Inflammatory macrophage treated with lipopolysaccharide for 1 hour (primary cell): ENCODE results near the gene STK11.
A peak's percentile ranks its signal among the peaks of the same experiment; 100 is the strongest.
"Not testable (repeated sequence)": the region's sequence is repeated elsewhere in the genome, so short reads cannot be mapped to it uniquely, and the experiment has no call there.

Source experiments
- DNase-seq, 2 donors: peaks; one replicate each; pipeline ENCODE4 v3.0.0-alpha.2; 2020 to 2022

STK11 gene

GRCh38 chr19:1238369-1239303, 33.1 kb downstream of the STK11 start:
- DNase-seq, result no peak

GRCh38 chr19:1239420-1239795, 33.8 kb downstream of the STK11 start:
- no peak for DNase-seq

GRCh38 chr19:1239796-1240737, 34.5 kb downstream of the STK11 start:
- DNase-seq, result peak; percentile 86 to 94

GRCh38 chr19:1240925-1241324, 35.3 kb downstream of the STK11 start:
- no peak for DNase-seq

- DNase-seq, result peak; percentile 92 to 94
Observed at GRCh38 chr19:1241417-1242095, 36.0 kb downstream of the STK11 start, which contains the start of gene ATP5F1D. TSS of gene ATP5F1D (plus strand) at chr19:1241751. CDS start at chr19:1241851, 100 bp downstream.

- DNase-seq, result peak; percentile 69 to 79
Observed at GRCh38 chr19:1243768-1244692, 38.5 kb downstream of the STK11 start.

- DNase-seq, result peak; percentile 75 to 78
Observed at GRCh38 chr19:1244693-1245451, 39.3 kb downstream of the STK11 start.

- no peak for DNase-seq
Observed at GRCh38 chr19:1245494-1246264, 40.1 kb downstream of the STK11 start.

- not testable (repeated sequence) for DNase-seq
Observed at GRCh38 chr19:1246265-1247087, 40.9 kb downstream of the STK11 start.

GRCh38 chr19:1247748-1248138, 42.2 kb downstream of the STK11 start:
- no peak for DNase-seq

- DNase-seq, result peak; percentile 78 to 86
Observed at GRCh38 chr19:1248139-1248785, 42.7 kb downstream of the STK11 start, which contains the start of gene MIDN. TSS of gene MIDN (plus strand) at chr19:1248583. CDS start at chr19:1250297, 1,714 bp downstream.

- DNase-seq, result peak; percentile 71 to 82
Observed at GRCh38 chr19:1248786-1249297, 43.3 kb downstream of the STK11 start.

- peak; percentile 92 to 95 for DNase-seq
Observed at GRCh38 chr19:1249298-1249989, 43.9 kb downstream of the STK11 start.

- DNase-seq, result no peak
Observed at GRCh38 chr19:1249990-1250436, 44.4 kb downstream of the STK11 start.

- no peak for DNase-seq
Observed at GRCh38 chr19:1250437-1251260, 45.1 kb downstream of the STK11 start.
